GM19438 (cell line): ENCODE measurements around the gene KRTAP10-8.
"Not testable (repeated sequence)": the region's sequence is repeated elsewhere in the genome, so short reads cannot be mapped to it uniquely, and the experiment has no call there.

Experiments used
- ATAC-seq: cut with Tn5 transposase; IDR thresholded peaks from one replicate; pipeline ENCODE4 v1.9.1; 2021; ENCODE audit warnings: low read depth; ENCODE audit not compliant: unreplicated experiment

The KRTAP10-8 gene

GRCh38 chr21:44615466-44615865, 3.6 kb downstream of the KRTAP10-8 start:
- ATAC-seq = no peak

- ATAC-seq = no peak
Observed at GRCh38 chr21:44615911-44616590, 4.2 kb downstream of the KRTAP10-8 start.

- no peak for ATAC-seq
Observed at GRCh38 chr21:44616591-44616926, 4.7 kb downstream of the KRTAP10-8 start.

- ATAC-seq = no peak
Observed at GRCh38 chr21:44617071-44617501, 5.2 kb downstream of the KRTAP10-8 start.

GRCh38 chr21:44618504-44618903, 6.6 kb downstream of the KRTAP10-8 start:
- no peak for ATAC-seq

- no peak for ATAC-seq
Observed at GRCh38 chr21:44618909-44619308, 7.0 kb downstream of the KRTAP10-8 start.

- no peak for ATAC-seq
Observed at GRCh38 chr21:44619886-44620285, 8.0 kb downstream of the KRTAP10-8 start.

- ATAC-seq = no peak
Observed at GRCh38 chr21:44623575-44623974, 11.7 kb downstream of the KRTAP10-8 start.

GRCh38 chr21:44625756-44626155, 13.9 kb downstream of the KRTAP10-8 start:
- ATAC-seq = no peak

GRCh38 chr21:44626262-44626661, 14.4 kb downstream of the KRTAP10-8 start:
- no peak for ATAC-seq

- no peak for ATAC-seq
Observed at GRCh38 chr21:44626673-44627143, 14.8 kb downstream of the KRTAP10-8 start, which contains the start of gene KRTAP10-9. TSS of gene KRTAP10-9 (plus strand) at chr21:44627093. CDS start at chr21:44627172, 79 bp downstream.

GRCh38 chr21:44627181-44627822, 15.4 kb downstream of the KRTAP10-8 start:
- not testable (repeated sequence) for ATAC-seq

GRCh38 chr21:44627831-44628233, 16.0 kb downstream of the KRTAP10-8 start:
- not testable (repeated sequence) for ATAC-seq

- ATAC-seq = no peak
Observed at GRCh38 chr21:44628707-44629391, 17.0 kb downstream of the KRTAP10-8 start.

- no peak for ATAC-seq
Observed at GRCh38 chr21:44630440-44630839, 18.6 kb downstream of the KRTAP10-8 start.

GRCh38 chr21:44632067-44632466, 20.2 kb downstream of the KRTAP10-8 start:
- no peak for ATAC-seq

GRCh38 chr21:44636209-44637017, 24.5 kb downstream of the KRTAP10-8 start:
- ATAC-seq = no peak

GRCh38 chr21:44637018-44637850, 25.4 kb downstream of the KRTAP10-8 start, which contains the start of gene KRTAP10-10:
TSS of gene KRTAP10-10 (plus strand) at chr21:44637356. CDS start at chr21:44637418, 62 bp downstream.
- no peak for ATAC-seq

- not testable (repeated sequence) for ATAC-seq
Observed at GRCh38 chr21:44637851-44638348, 26.0 kb downstream of the KRTAP10-8 start.
